Measurements from ENCODE around the gene CLOCK. TPM values are rescaled to one million over a fixed set of nuclear protein-coding genes. Genes with fewer than 3 reads are reported as not detected.

The CLOCK gene
- total and polyA plus RNA-seq, 9 of the 15 experiments (the other 6 are each of a cell fraction or from before 2014, with no cell fraction given) = 3.7 to 14.4 (median 9.4) TPM

GRCh38 chr4:55397520-55398321, 149.0 kb downstream of the CLOCK start (continued):
- TF ChIP-seq ZNF318 (IDR thresholded peaks at IDR 0.05; ENCODE audit: borderline replicate concordance in 1 of 2, low read depth in 1 of 2) (0 out of 4 replicates have a peak, but pooled peaks of 1 of the 2 experiments have one; percentile 22), ID3 (CRISPR knock-in tag; IDR thresholded peaks at IDR 0.05) (no peak), ID3 (tag; IDR thresholded peaks at IDR 0.05) (no peak), CHD7 (IDR thresholded peaks at IDR 0.05; ENCODE audit: low read depth, low read length) (no peak), HNRNPUL1 (IDR thresholded peaks at IDR 0.05; ENCODE audit: low read length) (no peak)

Data from K562 (cell line).